ELF-1 (cell line): ENCODE data around the gene RUSF1.

Source experiments
- DNase-seq: peaks from one replicate; pipeline ENCODE4 v3.0.0-alpha.2; 2016; ENCODE audit warnings: low read depth, low spot score

The RUSF1 gene

DNA sequence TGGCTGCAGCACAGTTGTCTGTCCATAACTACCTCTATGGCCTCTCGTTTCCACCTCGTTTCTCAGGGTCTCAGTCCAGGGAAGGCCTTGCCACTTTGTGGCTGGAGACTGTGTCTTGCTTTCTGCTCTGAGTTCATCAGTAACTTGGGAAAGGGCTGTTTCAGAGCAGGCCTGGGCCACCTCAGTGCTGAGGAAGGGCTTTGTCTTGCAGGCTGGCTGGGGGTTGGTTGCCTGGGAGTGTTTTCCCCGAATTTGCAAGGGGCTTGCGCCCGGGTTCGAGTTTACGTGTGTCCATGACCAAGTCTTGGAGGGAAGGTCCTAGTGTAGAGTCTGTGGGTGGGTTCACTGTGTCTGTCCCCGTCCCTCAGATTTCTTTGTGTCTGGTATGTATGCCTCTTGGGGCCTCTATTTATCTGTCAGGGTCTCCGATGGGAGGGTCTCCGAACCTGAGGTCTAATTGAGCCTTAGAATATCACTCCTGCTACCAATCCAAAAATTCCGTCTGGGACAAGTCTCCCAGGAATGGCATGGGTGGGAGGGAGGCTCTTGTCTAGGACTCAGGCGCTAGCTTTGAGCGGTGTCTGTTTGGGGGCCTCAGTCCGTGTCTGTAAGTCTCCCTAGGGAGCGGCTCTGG is 36.8 kb downstream of the RUSF1 start:
- no peak for DNase-seq

DNA sequence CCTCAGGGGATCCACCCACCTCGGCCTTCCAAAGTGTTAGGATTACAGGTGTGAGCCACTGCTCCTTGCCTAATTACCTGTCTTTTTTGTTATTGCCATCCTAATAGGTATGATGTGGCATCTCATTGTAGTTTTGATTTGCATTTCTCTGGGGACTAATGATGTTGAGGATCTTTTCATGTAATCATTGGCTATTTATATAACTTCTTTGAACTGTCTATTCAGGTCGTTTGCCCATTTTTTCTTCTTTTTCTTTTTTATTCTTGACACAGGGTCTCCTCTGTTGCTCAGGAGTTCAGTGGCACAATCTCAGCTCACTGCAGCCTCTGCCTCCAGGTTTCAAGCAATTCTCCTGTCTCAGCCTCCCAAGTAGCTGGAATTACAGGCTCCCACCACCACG is 37.6 kb downstream of the RUSF1 start:
- DNase-seq: no peak

DNA sequence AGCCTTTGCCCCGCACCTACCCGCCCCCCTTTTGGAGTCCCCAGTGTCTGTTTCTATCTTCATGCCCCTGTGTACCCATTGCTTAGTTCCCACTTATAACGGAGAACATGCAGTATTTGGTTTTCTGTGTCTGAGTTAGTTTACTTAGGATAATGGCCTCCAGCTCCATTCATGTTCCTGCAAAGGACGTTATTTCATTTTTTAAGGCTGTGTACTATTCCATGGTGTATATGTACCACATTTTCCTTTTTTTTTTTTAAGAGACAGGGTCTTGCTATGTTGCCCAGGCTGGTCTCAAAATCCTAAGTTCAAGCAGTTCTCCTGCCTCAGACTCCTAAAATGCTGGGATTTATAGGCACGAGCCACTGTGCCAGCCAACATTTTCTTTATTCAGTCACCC is 40.3 kb downstream of the RUSF1 start:
- no peak for DNase-seq

DNA sequence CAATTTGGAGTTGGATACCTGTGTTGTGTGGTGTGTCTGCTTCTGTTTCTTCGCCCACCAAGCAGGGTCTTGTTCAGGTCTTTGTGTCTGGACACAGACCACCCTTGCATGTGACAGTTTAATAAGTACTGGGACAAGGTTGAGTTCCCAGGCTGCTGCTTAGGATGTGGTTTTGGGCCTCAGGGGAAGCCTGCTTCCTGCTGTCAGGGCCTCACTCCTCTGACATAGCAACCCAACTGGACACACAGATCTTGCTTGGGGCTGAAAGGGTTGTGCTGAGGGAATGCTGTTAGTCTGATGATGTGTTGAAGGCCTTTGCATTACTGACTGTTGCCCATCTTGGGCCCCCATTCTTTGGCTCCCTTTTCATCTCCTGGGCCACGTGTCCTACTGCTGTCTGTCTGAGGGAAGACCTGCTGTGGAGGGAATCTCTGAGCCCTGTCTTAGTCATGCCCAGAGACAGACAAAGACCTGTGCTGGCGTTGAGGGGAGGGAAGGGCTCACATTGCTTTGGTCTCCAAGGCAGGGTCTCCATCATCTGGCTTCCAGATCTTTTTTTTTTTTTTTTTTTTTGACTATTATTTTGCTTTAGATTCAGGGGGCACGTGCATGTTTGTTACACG is 40.9 kb downstream of the RUSF1 start:
- DNase-seq: no peak

DNA sequence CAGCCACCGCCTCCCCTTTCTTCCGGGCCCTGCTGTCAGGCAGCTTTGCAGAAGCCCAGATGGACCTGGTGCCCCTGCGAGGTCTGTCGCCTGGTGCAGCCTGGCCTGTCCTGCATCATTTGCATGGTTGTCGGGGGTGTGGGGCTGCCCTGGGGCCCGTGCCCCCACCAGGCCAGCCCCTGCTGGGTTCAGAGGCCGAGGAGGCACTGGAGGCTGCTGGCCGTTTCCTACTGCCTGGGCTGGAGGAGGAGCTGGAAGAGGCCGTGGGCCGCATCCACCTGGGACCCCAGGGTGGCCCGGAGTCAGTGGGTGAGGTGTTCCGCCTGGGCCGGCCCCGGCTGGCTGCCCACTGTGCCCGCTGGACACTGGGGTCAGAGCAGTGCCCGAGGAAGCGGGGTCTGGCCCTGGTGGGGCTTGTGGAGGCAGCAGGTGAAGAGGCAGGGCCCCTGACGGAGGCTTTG is 41.8 kb downstream of the RUSF1 start:
- DNase-seq: no peak

- no peak for DNase-seq
Measured at GRCh38 chr16:31465788-31466370, 42.3 kb downstream of the RUSF1 start.

GRCh38 chr16:31464781-31465260 is 43.4 kb downstream of the RUSF1 start:
- DNase-seq: no peak

GRCh38 chr16:31464348-31464769 is 43.8 kb downstream of the RUSF1 start:
- no peak for DNase-seq

DNA sequence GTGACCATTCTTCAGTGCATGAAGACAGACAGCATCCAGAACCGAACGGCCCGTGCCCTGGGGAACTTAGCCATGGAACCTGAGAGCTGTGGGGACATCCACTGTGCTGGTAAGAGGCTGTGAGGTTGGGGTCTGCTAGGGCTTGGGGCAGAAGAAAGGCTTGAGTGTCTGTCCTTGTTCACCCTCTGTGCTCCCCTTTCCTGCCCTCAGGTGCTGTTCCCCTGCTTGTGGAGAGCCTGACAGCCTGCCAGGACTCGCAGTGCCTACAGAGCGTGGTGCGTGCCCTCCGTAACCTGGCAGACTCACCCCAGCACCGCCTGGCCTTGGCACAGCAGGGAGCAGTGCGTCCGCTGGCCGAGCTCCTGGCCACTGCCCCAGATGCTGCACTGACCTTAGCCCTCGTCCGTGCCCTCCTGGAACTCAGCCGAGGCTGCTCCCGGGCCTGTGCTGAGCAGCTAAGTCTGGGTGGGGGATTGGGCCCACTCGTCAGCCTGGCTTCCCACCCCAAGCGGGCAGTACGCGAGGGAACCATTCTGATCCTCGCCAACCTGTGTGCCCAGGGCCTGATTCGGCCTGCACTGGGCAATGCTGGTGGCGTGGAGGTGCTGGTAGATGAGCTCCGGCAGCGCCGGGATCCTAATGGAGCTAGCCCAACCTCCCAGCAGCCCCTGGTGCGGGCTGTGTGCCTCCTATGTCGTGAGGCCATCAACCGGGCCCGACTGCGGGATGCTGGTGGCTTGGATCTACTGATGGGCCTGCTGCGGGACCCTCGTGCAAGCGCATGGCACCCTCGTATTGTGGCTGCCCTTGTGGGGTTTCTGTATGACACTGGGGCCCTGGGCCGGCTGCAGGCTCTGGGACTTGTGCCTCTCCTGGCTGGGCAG is 46.0 kb downstream of the RUSF1 start:
- DNase-seq: no peak

GRCh38 chr16:31461201-31461920 is 46.8 kb downstream of the RUSF1 start:
- no peak for DNase-seq

DNA sequence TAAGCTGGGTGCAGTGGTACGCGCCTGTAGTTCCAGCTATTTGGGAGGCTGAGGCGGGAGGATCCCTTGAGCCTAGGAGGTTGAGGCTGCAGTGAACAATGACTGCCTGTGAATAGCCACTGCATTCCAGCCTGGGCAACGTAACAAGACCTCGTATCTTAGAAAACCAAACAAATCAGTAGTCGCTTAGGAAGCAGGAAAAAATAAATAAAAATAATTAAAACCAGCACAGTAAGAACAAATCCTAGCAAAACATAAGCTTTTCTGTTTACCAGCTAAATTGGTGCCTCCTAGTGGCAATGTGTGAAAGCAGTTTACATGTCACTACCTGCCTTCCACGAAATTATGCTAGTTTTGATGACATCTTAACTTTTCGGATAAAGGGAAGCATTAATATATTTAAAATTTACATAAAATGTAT is 47.6 kb downstream of the RUSF1 start:
- DNase-seq: no peak

GRCh38 chr16:31459687-31460581 is 48.3 kb downstream of the RUSF1 start:
- peak; percentile 97 for DNase-seq

DNA sequence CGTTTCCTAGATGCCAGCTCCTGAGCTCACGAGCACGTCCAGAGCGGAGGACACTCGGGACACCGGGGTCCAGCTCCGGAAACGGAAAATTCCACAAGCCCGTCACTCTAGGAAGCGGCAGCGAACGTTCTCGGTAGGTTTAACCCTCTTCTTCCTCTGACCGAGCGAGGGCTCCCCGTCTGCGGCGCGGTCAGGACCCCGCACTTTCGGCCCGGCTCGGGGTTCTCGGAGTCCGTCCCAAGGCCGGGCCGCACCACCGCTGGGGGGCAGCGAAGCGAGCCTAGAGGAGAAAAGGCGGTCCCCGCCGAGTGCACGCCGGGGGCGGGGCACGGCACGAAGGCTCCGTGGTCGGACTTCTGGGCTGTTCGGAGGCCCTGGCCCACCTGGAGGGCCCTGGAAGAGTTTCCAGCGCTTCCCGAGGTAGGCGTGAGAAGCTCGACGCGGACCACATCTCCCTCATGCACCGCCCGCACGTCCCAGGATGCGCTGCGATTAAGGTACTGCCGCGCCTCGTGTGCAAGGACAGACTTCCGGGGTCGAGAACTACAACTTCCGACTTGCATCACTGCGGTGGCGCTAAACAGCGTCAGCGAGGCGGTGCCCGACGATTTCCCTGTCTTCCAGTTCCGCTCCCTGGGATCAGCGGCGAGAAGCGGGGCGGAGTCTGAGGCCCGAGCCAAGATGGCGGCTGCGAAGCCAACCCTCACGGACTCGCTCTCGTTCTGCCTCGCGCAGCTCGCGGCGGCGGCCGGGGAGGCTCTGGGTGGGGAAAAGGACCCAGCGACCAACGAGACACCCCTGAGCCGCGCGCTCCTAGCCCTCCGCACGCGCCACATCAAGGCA is 49.1 kb downstream of the RUSF1 start, which contains the start of gene ARMC5:
TSS of gene ARMC5 (plus strand) at position 658 of the 843 bp plus-strand sequence. CDS start at position 682, 24 bp downstream.
- peak; percentile 98 for DNase-seq

DNA sequence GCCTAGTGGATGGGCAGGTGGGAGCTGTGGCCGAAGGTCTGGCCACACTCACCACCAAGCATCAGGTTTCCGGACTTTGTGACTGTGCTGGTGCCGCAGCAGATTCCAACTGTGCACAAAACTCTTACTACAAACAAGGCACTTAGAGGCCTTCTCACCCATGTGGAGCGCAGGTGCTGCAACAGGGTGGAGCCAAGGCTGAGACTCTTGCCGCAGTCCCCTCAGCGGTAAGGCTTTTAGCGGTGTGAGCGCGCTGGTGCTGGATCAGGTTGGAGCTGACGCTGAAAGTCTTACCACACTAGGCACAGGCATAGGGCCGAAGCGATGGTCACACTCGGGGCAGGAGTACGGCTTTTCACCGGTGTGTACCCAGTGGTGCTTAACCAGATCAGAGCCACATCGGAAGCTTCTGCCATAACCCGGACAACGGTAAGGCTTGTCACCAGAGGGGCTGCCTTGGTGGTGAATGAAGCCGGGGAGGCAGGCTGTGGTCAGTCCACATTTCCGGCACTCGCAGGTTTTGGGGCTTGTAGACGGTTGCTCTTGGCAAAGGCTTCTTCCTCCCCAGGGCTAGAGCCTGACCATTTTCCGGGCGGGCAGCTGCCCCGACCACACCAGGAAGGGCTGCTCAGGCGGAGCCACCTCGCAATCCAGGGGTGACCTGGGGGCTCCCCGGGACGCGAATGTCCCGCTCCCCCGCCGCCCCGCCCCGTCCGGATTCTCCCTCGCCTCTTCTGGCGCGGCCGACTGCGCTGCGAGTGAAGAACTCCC is 49.9 kb downstream of the RUSF1 start:
- peak; percentile 73 for DNase-seq

DNA sequence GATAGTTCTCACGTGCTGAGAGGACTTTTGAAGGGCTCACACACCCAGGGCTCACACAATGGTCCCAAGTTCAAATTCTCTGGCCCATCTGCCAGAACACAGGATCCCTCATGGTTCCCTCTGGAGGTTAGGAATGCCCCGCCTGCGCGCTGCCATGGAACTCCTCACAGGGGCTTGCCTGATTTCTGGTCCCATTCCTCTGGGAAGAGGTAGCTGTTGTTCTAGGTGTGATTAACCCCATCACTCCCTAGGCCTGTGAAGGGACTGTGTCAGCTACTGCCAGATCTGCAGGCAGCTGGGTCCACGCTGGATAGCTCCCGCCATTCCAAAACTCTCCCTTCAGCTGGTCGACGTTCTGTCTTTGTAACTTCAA is 51.2 kb downstream of the RUSF1 start:
- no peak for DNase-seq

DNA sequence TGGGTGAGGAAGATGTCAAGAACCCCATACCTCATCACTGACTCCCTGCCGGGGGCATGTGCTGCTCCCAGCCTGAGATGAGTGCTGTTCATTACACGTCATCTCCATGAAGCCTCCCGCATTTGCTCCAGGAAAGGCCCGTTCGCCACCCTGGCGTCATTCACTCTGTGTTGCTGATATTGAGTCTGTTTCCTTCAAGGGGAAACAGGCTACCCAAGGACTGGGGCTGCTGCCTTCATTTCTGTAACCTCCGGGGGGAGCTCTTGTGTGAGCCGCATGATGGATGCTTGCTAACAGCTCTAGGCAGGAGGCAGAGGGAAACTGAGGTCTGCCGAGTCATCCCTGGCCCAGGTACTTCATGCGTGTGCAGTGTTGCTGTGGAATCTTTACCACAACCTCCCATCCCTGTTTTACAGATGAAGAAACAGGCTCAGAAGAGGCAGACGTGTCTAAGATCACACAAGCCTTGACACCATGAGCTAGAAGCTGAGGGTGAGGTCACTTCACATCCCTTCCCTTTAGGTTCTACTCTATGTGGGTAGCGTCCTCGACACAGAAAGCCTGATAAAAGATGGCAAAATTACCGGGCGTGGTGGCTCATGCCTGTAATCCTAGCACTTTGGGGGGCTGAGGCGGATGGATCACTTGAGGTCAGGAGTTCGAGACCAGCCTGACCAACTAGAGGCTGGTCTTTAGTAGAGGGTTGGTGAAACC is 52.4 kb downstream of the RUSF1 start:
- no peak for DNase-seq

DNA sequence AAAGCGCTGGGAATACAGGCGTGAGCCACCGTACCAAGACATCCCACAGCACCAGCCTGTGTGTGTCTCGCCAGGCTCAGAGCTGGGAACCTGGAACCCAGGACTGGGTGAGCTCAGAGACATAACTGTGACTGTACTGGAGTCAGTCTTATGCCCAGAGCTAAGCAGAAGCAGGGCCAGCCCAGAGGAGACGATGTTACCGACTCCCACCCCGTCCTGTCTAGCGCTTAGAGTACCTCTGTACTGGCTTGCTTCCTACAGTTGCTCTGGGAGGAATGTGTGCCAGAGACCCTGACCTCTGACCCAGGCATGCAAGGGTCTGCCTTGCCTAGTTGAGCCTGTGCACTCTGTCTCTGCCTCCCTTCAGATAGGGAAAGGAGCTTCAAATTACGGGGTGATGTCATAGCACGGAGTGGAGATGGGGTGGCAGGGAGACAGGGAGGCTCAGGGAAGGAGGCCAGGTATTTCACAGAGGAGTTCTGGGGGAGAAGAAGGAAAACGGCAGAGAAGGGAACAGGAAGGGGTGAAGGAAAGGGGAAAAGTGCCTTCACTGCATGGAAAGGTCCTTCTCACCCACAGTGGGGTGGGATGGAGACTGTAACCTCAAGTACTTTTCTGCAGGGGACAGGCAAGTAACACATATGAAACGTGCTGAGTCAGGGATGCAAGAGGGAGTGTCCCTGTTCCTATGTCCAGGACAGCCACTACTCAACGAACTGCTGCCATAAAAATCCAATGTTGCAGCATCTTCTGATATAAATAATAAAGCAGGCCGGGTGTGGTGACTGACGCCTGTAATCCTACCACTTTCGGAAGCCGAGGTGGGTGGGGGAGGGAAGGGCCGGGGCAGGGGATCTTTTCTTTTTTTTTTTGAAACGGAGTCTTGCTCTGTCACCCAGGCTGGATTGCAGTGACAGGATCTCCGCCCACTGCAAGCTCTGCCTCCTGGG is 54.7 kb downstream of the RUSF1 start:
- DNase-seq: peak; percentile 85
